ENCODE data around the gene MTMR3. TPM values are rescaled to one million over a fixed set of nuclear protein-coding genes. Genes with fewer than 3 reads are reported as not detected.

Gene MTMR3
- total and polyA plus RNA-seq, 2 of the 8 experiments (the other 6 are each of a cell fraction or from before 2014, with no cell fraction given), result 16.9 to 18.5 TPM

- no peak overlapping the region for H2BK15ac ChIP-seq (ENCODE audit: low read length)
- H3K27me3 ChIP-seq (replicated peaks in 1 of 4; ENCODE audit: control insufficient read depth in 3 of 4, extremely low read depth in 1 of 4, insufficient read depth in 3 of 4, low read length in 3 of 4), result no peaks in the 10 kb centered on the region
- no peaks in the 10 kb centered on the region for H4K20me1 ChIP-seq (replicated peaks in 1 of 2; ENCODE audit: control insufficient read depth in 1 of 2, insufficient read depth in 2 of 2, low read length in 2 of 2)
- no peak overlapping the region for H2AK5ac ChIP-seq (ENCODE audit: low read depth, low read length)
- no peak overlapping the region for H2BK20ac ChIP-seq (ENCODE audit: low read length)
- FAIRE-seq (no peak), DNase-seq (ENCODE audit: low read depth in 1 of 2, low spot score in 2 of 2) (no peak)
- no peak overlapping the region for H3K56ac ChIP-seq (replicated peaks; ENCODE audit: insufficient read length, low read depth, low read length)
- WGBS, 2 experiments (ENCODE audit: extremely low coverage in 1 of 2, insufficient coverage in 1 of 2, insufficient read length in 1 of 2, insufficient replicate concordance in 2 of 2, low coverage in 1 of 2, low lambda C conversion rate in 2 of 2, missing lambda C conversion rate in 1 of 2), result 85% methylated on average over 3 of the region's 3 CpGs; no CpG with 5 or more reads in 1 of the 2 experiments
- H3K27ac ChIP-seq (ENCODE audit: low read depth, low read length), result no peak overlapping the region
- no peak overlapping the region for H4K91ac ChIP-seq (replicated peaks; ENCODE audit: insufficient read length, low read length)
- H2AFZ ChIP-seq (ENCODE audit: low read length), result no peak overlapping the region
- no peaks in the 10 kb centered on the region for H3K36me3 ChIP-seq (ENCODE audit: control insufficient read depth in 2 of 4, insufficient read depth in 4 of 4, low read length in 3 of 4)
- no peak overlapping the region for H4K5ac ChIP-seq (ENCODE audit: insufficient read length, low read depth, low read length)
- H3K18ac ChIP-seq (ENCODE audit: extremely low read depth, low read length), result no peak overlapping the region
- H3K14ac ChIP-seq (ENCODE audit: insufficient read length), result no peak overlapping the region
- H3K79me1 ChIP-seq (ENCODE audit: low read depth, low read length), result no peaks in the 10 kb centered on the region
- no peak overlapping the region for H2BK120ac ChIP-seq (replicated peaks; ENCODE audit: low read depth, low read length)
- H3K4me1 ChIP-seq (replicated peaks in 1 of 4; ENCODE audit: control insufficient read depth in 3 of 4, insufficient read depth in 4 of 4, low read length in 3 of 4), result peaks cover 0 to 9% (median 4%) of the 10 kb centered on the region in 4 experiments; a peak in 5 of 7 replicates
- no peak overlapping the region for H3K4ac ChIP-seq (replicated peaks; ENCODE audit: insufficient read length, low read depth, low read length)
- H3K23me2 ChIP-seq (ENCODE audit: low read depth, low read length), result no peaks in the 10 kb centered on the region
- H4K8ac ChIP-seq (ENCODE audit: extremely low read depth, insufficient read depth, low read length), result no peak overlapping the region
- no peak overlapping the region for H2BK12ac ChIP-seq (ENCODE audit: low read depth, low read length)
- H3K9me3 ChIP-seq (ENCODE audit: insufficient read depth in 2 of 2, low read depth in 1 of 2, low read length in 1 of 2), result no peaks in the 10 kb centered on the region
- no peaks in the 10 kb centered on the region for H3K79me2 ChIP-seq (ENCODE audit: control insufficient read depth in 1 of 2, insufficient read depth in 2 of 2, low read length in 2 of 2)
- H3K23ac ChIP-seq (ENCODE audit: insufficient read length), result no peak overlapping the region
- CTCF ChIA-PET (ENCODE audit: partially characterized antibody), result no interaction called here
- POLR2A ChIA-PET (ENCODE audit: partially characterized antibody), result interaction anchor here (1.1 kb wide), 1 partner anchor 49 kb away, joined by 3 read pairs; no protein-coding TSS in a partner anchor
- H2BK5ac ChIP-seq (ENCODE audit: low read depth, low read length), result no peak overlapping the region
- no peak overlapping the region for H3K4me2 ChIP-seq (ENCODE audit: insufficient read depth in 1 of 2, low read depth in 2 of 2, low read length in 2 of 2)
- no peak overlapping the region for H3K4me3 ChIP-seq (ENCODE audit: extremely low read depth in 1 of 4, insufficient read depth in 2 of 4, low read depth in 3 of 4, low read length in 4 of 4)
- H3K9ac ChIP-seq (replicated peaks in 1 of 4; ENCODE audit: extremely low read depth in 1 of 4, low read depth in 3 of 4, low read length in 3 of 4), result no peak overlapping the region
- no peak for TF ChIP-seq SP1 (IDR thresholded peaks at IDR 0.05; ENCODE audit: low read depth, low read length)
- no peak for TF ChIP-seq RFX5 (IDR thresholded peaks at IDR 0.05; ENCODE audit: borderline replicate concordance, low read depth, low read length)
- no peak for TF ChIP-seq USF2 (IDR thresholded peaks at IDR 0.05; ENCODE audit: low read length)
- no peak for TF ChIP-seq POLR2A (IDR thresholded peaks at IDR 0.05; ENCODE audit: control extremely low read depth in 1 of 2, low read depth in 2 of 2, low read length in 2 of 2)
- TF ChIP-seq EP300 (IDR thresholded peaks at IDR 0.05; ENCODE audit: borderline replicate concordance in 1 of 2, low read depth in 2 of 2, low read length in 2 of 2), result no peak
- no peak for TF ChIP-seq RAD21 (IDR thresholded peaks at IDR 0.05 in 1 of 2, conservative IDR thresholded peaks at IDR 0.05 in 1 of 2; ENCODE audit: low read depth in 2 of 2, low read length in 2 of 2)
- TF ChIP-seq KDM1A (IDR thresholded peaks at IDR 0.05; ENCODE audit: borderline replicate concordance, low read length), result no peak
- no peak for TF ChIP-seq CHD1 (IDR thresholded peaks at IDR 0.05; ENCODE audit: low read depth, low read length)
- no peak for TF ChIP-seq E2F6 (IDR thresholded peaks at IDR 0.05)
- TF ChIP-seq BCL11A (IDR thresholded peaks at IDR 0.05; ENCODE audit: low read depth in 2 of 2, low read length in 2 of 2), result no peak
Observed at GRCh38 chr22:29867851-29868250, 15.1 kb upstream of the MTMR3 start.
